GM23338 (cell line): ENCODE results near the gene CLDN10.

Experiments
- CREB1 ChIP-seq: fragments of 250-450 bp; sonication (Bioruptor Pico); IDR thresholded peaks from 2 replicates; pipeline ENCODE4 v1.5.0; 2020; ENCODE audit warnings: low read depth, mild to moderate bottlenecking, moderate library complexity
- CTCF ChIP-seq, 2 experiments: fragments of 200-600 bp in 1 of 2; sonication (generic) in 1 of 2; conservative IDR thresholded peaks; 2 replicates each; pipeline versions ENCODE4 v1.5.1 to v1.6.1; 2016 to 2017; ENCODE audit warnings: antibody characterized with exemption in 2 of 2, low read depth in 2 of 2, mild to moderate bottlenecking in 2 of 2, moderate library complexity in 1 of 2
- ETS1 ChIP-seq: IDR thresholded peaks from 2 replicates; pipeline ENCODE4 v1.6.1; 2016; ENCODE audit warnings: antibody characterized with exemption
- EZH2 ChIP-seq: fragments of 200-600 bp; sonication (generic); IDR thresholded peaks from one replicate; pipeline ENCODE4 v1.8.0; 2017; ENCODE audit warnings: antibody characterized with exemption, mild to moderate bottlenecking, low read depth; ENCODE audit not compliant: unreplicated experiment
- EZH2phosphoT487 ChIP-seq: fragments of 200-600 bp; sonication (generic); IDR thresholded peaks from one replicate; pipeline ENCODE4 v1.8.1; 2018; ENCODE audit warnings: antibody characterized with exemption; ENCODE audit not compliant: unreplicated experiment
- JUNB ChIP-seq: IDR thresholded peaks from one replicate; pipeline ENCODE4 v1.6.1; 2016; ENCODE audit warnings: antibody characterized with exemption; ENCODE audit not compliant: unreplicated experiment
- NANOG ChIP-seq: IDR thresholded peaks from 2 replicates; pipeline ENCODE4 v1.6.1; 2016; ENCODE audit warnings: antibody characterized with exemption, borderline replicate concordance
- POLR2AphosphoS5 ChIP-seq: IDR thresholded peaks from 2 replicates; pipeline ENCODE4 v1.6.1; 2016; ENCODE audit warnings: antibody characterized with exemption, low read depth
- REST ChIP-seq: IDR thresholded peaks from one replicate; pipeline ENCODE4 v1.6.1; 2018; ENCODE audit warnings: antibody characterized with exemption; ENCODE audit not compliant: unreplicated experiment
- STAT1 ChIP-seq: IDR thresholded peaks from one replicate; pipeline ENCODE4 v1.6.1; 2016; ENCODE audit warnings: antibody characterized with exemption; ENCODE audit not compliant: unreplicated experiment
- ZNF331 ChIP-seq: fragments of 250-450 bp; sonication (Bioruptor Pico); IDR thresholded peaks from 2 replicates; pipeline ENCODE4 v1.5.0; 2020; ENCODE audit warnings: low read depth, mild to moderate bottlenecking, moderate library complexity
- ZNF462 ChIP-seq: fragments of 250-450 bp; sonication (Bioruptor Pico); IDR thresholded peaks from 2 replicates; pipeline ENCODE4 v1.5.0; 2020; ENCODE audit warnings: mild to moderate bottlenecking, moderate library complexity

- no peak for TF ChIP-seq JUNB
- TF ChIP-seq POLR2AphosphoS5: no peak
- no peak for TF ChIP-seq CTCF (conservative IDR thresholded peaks at IDR 0.05; ENCODE audit: low read depth in 2 of 2)
- no peak for TF ChIP-seq EZH2
- TF ChIP-seq EZH2phosphoT487: no peak
- TF ChIP-seq ZNF462: no peak
- TF ChIP-seq STAT1: no peak
- no peak for TF ChIP-seq NANOG
- no peak for TF ChIP-seq REST
- TF ChIP-seq ZNF331 (CRISPR knock-in tag): no peak
- no peak for TF ChIP-seq CREB1 (CRISPR knock-in tag)
- TF ChIP-seq ETS1: no peak
These were observed 40.9 kb downstream of the CLDN10 start for GRCh38 chr13:95593462-95593861.
